GM21390 (cell line): Measurements from ENCODE around the gene GCNT4.
A peak's percentile ranks its signal among the peaks of the same experiment; 100 is the strongest.

Experiments used
- ATAC-seq: cut with Tn5 transposase; IDR thresholded peaks from one replicate; pipeline ENCODE4 v1.9.1; 2021; ENCODE audit not compliant: unreplicated experiment

GCNT4 gene

DNA sequence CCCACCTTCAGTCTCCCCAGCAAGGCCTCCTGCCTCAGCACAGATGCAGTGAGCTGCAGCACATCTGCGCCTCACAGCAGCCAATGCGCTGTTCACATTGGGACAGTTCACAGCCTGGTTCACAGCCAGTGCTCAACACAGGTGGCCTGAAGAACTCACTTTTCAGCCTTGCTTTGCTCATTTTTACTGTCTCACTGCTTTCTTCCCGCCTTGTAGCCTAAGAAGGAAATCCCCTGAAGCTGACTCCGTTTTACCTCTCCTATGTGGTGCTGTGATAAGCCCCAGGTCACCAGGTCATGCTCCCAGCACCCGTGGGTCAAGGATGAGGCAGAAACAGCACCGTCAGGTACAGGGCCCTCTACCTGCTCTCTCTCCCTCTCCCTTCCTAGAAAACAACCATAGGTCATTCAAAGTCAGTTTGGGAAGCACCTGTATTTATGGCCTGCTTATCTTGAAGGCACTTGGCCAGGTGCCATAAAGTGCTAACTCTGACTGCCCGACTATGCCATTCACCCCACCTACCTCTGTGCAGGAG, 1.1 kb downstream of the GCNT4 start:
- no peak for ATAC-seq

DNA sequence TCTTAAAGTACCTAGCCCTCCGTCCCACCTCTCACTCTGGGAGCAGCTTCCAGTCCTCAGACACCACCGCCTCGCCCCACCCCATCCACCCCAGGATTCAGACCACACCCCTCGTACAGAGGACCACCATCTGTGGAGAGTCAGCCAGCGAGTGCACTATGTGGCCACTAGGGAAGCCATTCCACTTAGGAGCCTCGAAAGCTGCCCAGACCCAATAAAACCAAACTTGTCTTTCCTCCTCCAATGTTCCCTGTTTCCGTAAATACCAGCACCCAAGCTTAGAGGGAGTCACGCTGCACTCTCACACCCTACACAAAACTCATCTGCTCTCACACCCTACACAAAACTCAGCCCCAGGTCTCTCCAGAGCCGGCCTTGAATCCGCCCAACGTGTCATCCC, 1.9 kb downstream of the GCNT4 start:
- ATAC-seq = no peak

DNA sequence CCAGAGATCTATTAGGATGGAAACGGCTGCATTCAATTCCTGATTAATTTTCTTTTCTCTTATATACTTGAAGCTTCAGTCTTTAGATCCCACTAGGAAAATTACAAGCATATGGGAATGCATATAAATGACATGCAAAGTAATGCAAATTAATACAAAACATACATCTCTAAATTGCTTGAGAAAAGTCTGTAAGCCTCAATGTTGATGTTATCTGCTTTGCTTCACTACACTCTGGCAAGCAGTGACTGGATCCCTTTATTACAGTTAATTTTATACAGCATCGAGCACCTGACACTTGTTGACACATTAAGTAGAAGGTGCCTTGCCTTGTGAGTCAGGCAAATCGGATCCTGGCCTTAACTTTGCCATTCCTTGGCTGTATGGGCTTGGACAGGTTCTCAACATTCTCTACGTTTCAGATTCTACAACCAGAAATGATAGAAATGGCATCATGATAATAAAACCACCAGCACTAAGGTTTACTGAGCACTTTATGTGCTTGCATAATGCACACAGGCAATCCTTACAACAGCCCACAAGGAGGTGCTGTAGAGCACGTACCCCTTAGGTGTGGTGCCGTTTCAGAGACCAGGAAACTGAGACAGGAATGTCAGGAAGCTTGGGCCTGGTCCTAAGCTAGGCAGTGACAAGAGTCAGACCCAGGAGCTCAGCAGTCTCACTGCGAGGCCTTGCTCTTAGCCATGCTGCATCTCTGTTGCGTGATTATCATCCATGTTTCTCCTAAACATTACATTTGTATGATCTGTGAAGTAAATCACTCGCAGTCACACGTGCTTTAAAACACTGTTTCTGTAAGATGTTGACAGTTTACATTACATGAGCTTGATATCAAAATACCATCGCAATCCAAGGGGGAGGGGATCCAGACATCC, 2.7 kb downstream of the GCNT4 start:
- no peak for ATAC-seq

DNA sequence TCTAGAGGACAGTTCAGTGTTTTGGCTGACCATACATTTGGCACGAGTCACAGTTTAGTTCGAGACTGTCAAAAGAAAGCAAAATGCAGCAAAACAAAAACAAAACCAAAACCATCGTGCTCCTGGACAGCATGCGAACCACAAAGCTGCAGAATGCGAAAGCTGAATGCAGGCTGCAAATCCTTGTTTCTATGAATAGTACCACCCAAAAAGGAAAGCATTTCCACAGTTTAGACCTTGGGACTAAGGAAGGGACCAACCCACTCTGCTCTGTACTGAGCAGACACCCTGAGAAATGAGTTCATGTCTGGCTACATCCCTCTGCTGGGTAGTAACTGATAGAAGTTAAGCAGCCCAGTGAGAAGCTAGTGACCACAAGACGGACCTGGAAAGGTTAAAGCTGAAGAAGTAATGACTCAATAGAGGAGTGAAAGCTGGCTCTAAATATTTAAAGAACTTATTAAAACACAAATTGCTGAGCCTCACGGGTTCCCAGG, 3.9 kb downstream of the GCNT4 start:
- ATAC-seq = peak; percentile 51

DNA sequence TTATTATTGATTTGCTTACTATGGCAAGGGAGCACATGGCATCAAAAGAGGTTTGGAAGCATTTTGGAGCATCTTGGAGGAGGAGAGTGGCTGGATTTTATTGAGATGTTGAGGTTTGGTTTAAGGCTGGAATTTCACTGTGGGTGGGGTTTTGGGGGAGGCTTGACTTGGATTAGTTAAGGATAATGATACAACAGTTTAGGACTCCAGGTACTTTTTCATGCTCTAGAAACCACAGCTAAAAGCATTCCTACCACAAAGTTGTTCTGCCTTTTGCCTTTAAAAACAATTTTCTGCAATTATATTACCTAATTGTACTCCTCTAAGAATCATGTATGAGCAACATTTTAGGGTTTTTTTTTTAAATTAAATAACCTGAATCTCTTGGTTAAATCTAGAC, 5.0 kb downstream of the GCNT4 start:
- no peak for ATAC-seq

DNA sequence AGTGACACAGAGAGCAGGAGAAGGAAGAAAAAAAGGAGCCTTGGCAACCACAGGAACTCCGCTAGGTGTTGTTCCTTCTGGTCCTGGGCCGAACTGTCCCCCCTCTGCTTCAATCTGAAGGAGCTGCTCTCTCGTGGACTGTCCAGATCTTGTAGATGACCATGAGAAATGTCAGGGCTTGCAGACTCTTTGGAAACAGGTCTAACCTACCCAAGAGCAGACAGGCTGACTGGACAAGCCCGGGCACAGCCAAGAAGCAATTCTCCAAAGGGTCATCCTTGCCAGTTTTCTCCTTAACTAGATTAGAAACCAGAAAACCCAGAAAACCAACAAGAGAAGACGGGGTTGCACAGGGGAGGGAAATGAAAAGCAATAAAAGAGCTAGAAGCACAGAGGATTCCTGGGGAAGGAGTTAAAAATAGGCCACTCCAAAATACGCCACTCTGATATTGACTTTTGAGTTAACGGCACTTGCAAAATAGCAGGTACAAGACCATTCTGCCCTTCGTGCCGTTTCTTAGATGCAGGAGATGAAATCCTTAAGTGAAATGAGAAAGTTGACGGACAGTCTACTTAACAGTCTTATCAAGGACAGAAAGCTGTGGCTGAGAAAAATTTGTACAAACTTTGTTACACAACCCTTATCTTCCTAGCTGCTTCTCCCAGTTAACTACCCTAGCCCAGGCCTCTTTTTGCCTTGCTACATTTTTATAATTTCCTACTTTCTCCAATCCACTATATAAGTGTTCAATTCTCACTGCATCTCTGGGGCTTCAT, 5.8 kb downstream of the GCNT4 start:
- no peak for ATAC-seq

DNA sequence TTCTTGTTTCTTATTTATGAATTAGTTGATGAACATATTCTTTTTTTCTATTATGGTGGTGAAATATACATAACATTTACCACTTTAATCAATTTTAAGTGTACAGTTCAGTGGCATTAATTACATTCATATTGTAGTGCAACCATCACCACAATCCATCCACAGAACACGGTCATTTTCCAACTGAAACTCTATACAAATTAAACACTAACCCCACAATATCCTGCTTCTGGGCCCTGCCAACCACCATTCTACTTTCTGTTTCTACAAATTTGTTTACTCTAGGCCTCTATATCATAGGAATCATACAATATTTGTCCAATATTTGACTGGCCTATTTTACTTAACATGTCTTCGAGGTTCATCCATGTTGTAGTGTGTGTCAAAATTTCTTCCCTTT, 7.3 kb downstream of the GCNT4 start:
- ATAC-seq = no peak

DNA sequence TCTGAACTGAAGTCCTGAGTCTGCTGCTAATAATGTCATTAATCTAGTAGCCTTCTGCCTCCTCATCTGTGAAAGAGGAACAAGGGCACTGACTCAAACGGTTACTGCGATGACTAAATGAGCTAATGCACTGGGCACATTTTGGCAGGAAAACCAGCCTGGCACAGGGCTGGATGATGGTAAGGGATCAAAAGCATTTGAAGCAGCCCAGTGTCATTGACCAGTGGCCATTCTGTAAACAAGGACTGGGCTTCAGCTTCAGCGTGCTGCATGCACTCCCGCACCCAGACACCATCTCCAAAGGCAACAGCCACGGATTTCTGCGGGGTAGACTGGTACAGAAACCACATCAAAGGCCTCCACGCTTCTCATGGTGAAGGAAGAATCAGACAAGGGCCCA, 8.0 kb downstream of the GCNT4 start:
- no peak for ATAC-seq

DNA sequence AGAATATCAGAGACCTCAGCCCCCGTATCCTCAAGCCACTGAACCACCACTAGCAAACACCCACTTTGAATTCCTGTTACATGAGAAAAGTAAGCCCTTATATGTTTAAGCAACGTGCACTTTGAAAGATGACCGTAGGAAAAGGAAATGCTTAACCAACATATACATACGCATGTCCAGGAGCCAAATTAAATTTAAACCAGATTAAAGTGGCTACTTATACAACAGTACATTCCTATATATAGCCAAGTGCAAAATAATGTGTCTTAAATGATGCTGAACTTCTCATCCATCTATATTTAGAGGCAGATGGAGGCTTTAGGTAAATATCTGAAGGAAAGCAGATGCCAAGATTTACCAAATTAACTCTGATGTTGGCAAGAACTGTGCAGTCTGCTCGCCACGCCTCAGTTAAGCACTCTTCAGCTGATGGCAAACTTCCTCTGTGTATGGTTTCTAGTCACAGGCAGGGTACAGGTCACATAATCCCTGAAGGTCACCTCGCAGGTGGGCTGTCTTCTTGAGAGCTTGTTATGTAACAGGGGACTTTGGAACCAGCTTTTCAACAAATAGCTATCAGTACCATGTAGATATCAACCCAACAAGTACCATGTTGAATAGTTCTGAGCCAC, 8.6 kb downstream of the GCNT4 start:
- no peak for ATAC-seq

DNA sequence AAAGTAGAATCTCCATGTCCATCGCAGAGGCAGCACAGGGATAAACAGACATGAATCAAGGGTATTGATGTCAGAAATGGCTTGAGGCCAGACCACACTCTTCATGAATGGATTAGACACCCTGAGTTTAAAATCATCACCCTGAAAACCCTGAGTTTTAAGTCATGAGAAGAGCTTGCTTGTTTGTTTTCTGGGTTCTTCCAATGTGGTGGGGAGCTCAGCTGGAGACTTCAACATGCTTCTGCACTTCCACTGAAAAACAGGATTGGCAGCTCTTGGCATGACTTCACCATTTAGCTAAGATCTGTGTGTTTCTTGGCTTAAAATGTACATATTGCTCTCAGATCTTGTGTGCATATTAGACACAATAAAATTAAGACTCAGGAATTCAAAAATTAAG, 9.8 kb downstream of the GCNT4 start:
- ATAC-seq = no peak

DNA sequence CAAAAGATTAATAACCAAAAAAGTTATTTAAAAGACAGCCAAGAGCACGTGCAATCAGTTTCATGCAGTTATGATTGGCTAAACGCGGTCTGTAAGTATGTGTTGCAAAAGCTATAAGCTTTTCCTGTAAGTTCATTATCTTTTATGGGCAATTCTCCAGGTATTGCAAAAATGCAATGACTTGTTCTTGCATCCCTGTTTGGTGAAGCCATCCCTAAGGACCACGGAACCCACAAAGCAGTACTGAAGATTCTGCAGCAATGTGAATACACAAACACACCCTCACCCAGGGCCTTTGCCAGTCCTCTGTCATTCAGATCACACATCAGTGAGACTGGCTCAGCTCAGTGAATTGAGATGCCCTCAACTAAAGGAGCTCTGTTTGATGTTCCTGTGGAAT, 11.4 kb downstream of the GCNT4 start:
- no peak for ATAC-seq

DNA sequence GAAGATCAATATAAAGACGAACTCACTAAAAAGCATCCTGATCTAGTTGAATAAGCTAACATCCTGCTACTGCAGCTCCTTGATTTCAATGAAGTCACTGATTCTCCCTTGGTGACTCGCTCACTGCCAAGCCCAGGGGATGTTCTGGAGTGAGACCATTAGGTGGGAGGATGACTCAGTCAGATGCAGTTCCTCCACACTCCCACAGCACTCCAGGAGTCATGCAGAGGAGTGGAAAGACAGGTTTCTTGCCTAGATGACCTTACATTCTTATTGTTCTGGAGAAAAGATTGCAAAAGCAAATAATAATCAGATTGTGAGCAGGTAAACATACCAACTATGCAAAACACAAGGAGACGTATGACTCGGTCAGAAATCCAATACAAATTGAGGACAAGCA, 15.3 kb downstream of the GCNT4 start:
- no peak for ATAC-seq

DNA sequence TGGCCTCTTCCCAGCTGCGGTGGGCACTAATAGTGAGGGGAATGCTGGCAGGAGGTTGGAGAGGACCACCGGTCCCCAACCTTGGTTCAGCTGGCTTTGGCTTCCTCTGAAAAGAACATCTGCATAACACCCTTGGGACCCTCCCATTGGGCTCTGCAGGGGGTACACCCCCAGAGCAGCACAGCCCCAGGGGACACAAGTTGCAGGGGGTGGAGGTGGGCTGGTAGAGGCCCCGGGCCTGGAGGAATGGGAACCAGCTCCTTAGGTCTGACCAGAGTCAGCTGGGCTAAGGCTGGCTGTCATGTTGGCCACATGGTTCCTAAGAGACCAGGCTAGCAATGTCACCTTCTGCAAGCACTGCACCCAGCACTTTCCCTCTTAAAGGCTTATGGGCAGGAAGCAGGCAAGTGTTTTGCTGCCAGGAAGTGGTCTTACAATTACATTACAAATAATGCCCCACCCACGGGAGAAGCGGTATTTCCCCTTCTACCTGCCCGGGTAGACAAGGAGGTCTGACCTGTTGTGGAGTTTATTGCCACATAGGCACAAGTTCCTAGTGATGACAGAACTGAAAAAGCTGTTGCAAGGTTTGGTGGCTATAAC, 18.1 kb downstream of the GCNT4 start:
- ATAC-seq = no peak

DNA sequence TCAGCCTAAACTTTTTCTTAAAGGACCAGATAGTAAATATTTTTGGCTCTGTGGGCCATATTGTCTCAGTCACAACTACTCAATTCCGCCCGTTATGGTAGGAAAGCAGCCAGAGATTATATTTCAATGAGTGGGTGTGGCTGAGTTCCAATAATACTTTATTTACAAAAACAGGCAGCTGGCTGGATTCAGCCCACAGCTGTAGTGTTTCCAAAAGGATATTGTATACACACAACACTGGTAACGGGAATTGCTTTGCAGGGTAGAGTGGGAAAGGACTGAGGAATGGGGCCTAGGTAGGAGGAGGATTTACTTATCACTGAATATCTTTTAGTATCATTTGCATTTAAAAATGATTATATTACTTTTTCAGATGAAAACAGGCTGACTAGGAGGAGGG, 21.0 kb downstream of the GCNT4 start:
- ATAC-seq = no peak

DNA sequence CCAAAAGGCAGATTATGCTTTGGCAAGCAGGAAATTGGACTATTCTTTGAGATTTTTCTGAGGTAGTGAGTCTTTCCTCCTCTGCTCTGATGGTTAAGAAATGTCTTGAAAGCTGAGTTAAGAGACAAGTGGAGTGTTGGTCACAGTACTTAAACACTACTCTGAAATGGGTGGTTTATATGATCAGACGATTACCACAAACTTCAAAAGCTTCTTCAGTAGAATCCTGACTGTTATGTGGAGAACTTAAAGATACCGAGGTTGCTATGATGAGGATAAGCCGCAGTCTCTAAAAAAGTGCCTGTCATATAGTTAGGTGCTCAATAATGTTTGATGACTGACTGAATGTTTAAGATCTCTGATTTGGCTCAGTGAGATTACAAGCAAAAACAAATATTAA, 24.3 kb downstream of the GCNT4 start:
- no peak for ATAC-seq

DNA sequence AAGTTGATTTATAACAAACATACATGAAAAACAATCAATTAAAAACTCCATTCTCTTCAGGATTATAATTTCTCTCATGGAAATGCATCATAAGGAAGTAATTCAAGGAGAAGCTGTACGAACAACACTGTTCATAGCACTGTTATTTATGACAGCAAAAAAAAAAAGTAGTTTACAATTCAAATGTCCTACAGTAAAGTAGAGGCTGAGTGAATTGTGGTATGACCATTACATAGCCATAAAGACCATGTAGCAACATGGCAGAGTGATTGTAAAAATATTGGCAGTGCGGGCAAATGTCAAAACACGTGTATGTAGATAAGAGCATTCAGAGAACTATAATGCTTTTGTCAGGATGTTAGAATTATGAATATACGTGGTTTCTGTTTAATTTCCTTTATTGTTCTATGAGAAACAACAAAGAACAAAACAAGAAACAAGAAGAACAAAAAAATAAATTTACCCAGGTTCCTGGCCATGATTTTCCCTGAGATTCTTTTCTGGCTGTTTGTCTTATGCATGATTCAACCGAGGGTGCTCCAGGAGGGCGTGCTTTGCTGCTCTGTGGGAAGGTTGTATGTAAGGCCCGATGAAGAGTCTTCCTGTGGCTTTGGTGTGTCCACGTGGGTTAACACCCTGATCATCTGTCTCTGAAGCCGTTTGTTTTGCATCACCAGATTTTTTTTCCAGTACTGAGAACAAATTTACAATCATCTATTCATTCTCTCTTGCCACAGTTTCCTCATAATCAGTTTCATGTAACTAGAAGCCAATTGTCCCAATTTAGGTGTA, 28.8 kb downstream of the GCNT4 start:
- ATAC-seq = no peak

DNA sequence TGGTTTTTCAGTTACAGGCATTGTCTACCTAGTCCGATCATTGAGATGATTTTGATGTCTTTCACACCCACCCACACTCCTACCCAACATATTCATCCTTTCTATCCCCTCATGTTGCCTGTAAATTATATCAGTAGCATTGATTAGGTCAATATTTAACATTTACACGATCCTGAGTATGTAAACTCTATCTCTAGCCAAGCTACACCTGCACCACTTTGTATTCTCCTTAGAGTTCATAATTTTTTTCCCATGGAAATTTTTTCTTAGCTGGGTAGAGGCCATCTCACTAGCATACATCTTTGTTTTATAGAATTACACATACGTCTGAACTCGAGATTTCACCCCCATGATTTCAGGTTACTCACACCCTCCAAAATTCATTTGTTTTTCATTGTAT, 30.6 kb downstream of the GCNT4 start:
- no peak for ATAC-seq

DNA sequence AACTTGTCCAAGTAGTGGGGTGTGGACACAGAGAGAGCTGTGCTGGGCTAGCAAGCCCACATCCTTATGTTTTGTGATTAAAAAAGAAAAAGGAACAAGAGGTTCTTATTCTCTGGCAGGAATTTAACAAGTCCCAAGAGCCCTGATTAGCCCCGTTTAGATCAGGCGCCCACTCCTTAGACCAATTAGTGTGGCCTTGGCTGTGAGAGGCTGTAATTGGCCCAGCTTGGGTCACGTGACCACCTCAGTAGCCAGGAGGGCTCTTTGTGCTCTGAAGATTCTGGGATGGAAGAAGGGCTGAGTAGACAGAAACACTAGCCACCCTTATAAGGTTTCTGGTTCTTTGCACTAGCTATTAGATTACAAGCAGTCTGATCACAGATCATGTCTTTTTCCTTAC, 31.1 kb downstream of the GCNT4 start:
- ATAC-seq = no peak

DNA sequence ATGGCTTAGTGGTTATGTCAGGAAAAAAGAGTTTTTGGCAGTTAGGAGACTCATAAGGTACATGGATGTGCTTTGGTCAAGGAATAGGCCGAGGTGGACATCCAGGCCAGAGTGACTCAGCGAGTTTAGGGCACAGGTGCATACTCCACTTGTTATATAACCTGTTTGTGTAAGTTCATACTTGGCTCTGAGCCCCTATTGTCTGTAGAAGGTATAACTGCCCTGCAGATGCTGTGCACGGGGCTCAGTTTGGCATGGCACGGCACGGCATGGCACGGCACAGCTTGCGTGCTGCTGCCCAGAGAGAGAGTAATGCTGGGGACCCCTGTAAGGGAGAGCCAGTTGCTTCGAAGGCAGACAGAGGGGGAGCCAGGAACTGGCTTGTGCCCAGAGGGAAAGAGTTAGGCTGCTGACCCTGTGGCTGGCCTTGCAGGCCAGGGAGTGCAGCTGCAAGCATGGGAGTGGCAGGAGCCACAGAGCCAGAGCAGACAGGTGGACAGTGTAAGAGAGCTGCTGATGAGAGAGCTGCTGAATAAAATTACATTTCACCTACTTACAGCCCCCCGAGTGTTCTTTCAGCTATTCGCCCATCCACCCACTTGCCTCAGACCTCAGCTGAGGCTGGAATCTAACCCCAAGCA, 32.2 kb downstream of the GCNT4 start:
- no peak for ATAC-seq
